Brain microvascular endothelial cell (primary cell): ENCODE results near the gene AGPAT2.
"Not testable (repeated sequence)": the region's sequence is repeated elsewhere in the genome, so short reads cannot be mapped to it uniquely, and the experiment has no call there.

Experiments used
- DNase-seq: peaks from one replicate; pipeline ENCODE4 v3.0.0-alpha.2; 2020
- H3K27ac ChIP-seq: fragments of 250-450 bp; sonication (Bioruptor Pico); 2 replicates; pipeline ENCODE4 v1.5.1; 2020; ENCODE audit warnings: mild to moderate bottlenecking, moderate library complexity
- H3K27me3 ChIP-seq: fragments of 250-450 bp; sonication (Bioruptor Pico); replicated peaks from 2 replicates; pipeline ENCODE4 v1.5.1; 2020; ENCODE audit warnings: mild to moderate bottlenecking
- H3K36me3 ChIP-seq: fragments of 250-450 bp; sonication (Bioruptor Pico); replicated peaks from 2 replicates; pipeline ENCODE4 v1.5.1; 2020; ENCODE audit warnings: mild to moderate bottlenecking
- H3K4me3 ChIP-seq: 2 replicates; pipeline ENCODE4 v1.5.1; 2011; ENCODE audit warnings: low read depth, mild to moderate bottlenecking, control low read depth, low read length, moderate library complexity
- CTCF ChIP-seq: IDR thresholded peaks from 2 replicates; pipeline ENCODE4 v1.5.1; 2011; ENCODE audit warnings: low read depth, mild to moderate bottlenecking, moderate library complexity, low read length, control low read depth, inconsistent platforms; ENCODE audit errors: missing control alignments
- in situ Hi-C: cut with HindIII; loops from 2 replicates; pipeline ENCODE4 v1.10.0; 2017; ENCODE audit warnings: low sequenced_read_pairs, low pct_ligation_motif_present

AGPAT2 gene

GRCh38 chr9:136644343-136644592 lies 43.0 kb downstream of the AGPAT2 start:
- DNase-seq = no peak
- in situ Hi-C loops = loop anchor here (5.0 kb wide), 1 partner anchor 157 kb away; no protein-coding TSS in a partner anchor
- Histone ChIP-seq H3K27ac (no peak overlapping the region), H3K36me3 (no peaks in the 10 kb centered on the region), H3K27me3 (no peaks in the 10 kb centered on the region), H3K4me3 (no peak overlapping the region)
- no peak for TF ChIP-seq CTCF

GRCh38 chr9:136643596-136644342 lies 43.5 kb downstream of the AGPAT2 start:
- in situ Hi-C loops = loop anchor here (5.0 kb wide), 1 partner anchor 156 kb away; no protein-coding TSS in a partner anchor
- H3K27me3 ChIP-seq = no peaks in the 10 kb centered on the region
- no peaks in the 10 kb centered on the region for H3K36me3 ChIP-seq
- H3K27ac ChIP-seq = no peak overlapping the region
- TF ChIP-seq CTCF = no peak
- H3K4me3 ChIP-seq = no peak overlapping the region
- DNase-seq = no peak

GRCh38 chr9:136642439-136642921 lies 44.8 kb downstream of the AGPAT2 start:
- no peak overlapping the region for H3K4me3 ChIP-seq
- no peak overlapping the region for H3K27ac ChIP-seq
- no peak for TF ChIP-seq CTCF
- in situ Hi-C loops = loop anchor here (5.0 kb wide), 1 partner anchor 155 kb away; no protein-coding TSS in a partner anchor
- DNase-seq = no peak
- no peaks in the 10 kb centered on the region for H3K27me3 ChIP-seq
- H3K36me3 ChIP-seq = no peaks in the 10 kb centered on the region

- no peak for DNase-seq
- H3K27me3 ChIP-seq = no peaks in the 10 kb centered on the region
- in situ Hi-C loops = loop anchor here (5.0 kb wide), 1 partner anchor 153 kb away; no protein-coding TSS in a partner anchor
- no peak for TF ChIP-seq CTCF
- no peaks in the 10 kb centered on the region for H3K36me3 ChIP-seq
- no peak overlapping the region for H3K27ac ChIP-seq
- no peak overlapping the region for H3K4me3 ChIP-seq
Measured at GRCh38 chr9:136640171-136641111, 46.8 kb downstream of the AGPAT2 start.

- DNase-seq = no peak
- no peaks in the 10 kb centered on the region for H3K36me3 ChIP-seq
- no peak overlapping the region for H3K27ac ChIP-seq
- in situ Hi-C loops = no loop called here
- H3K27me3 ChIP-seq = no peaks in the 10 kb centered on the region
- no peak overlapping the region for H3K4me3 ChIP-seq
- no peak for TF ChIP-seq CTCF
Measured at GRCh38 chr9:136634904-136635303, 52.4 kb downstream of the AGPAT2 start.

GRCh38 chr9:136632491-136633106 lies 54.7 kb downstream of the AGPAT2 start:
- in situ Hi-C loops, H3K27me3 ChIP-seq, H3K27ac ChIP-seq, H3K36me3 ChIP-seq, H3K4me3 ChIP-seq, DNase-seq: not testable (repeated sequence)

GRCh38 chr9:136632072-136632471 lies 55.2 kb downstream of the AGPAT2 start:
- in situ Hi-C loops, H3K27ac ChIP-seq, DNase-seq, H3K27me3 ChIP-seq, H3K36me3 ChIP-seq, H3K4me3 ChIP-seq: not testable (repeated sequence)
